HG03521 (cell line): ENCODE results near the gene SLC25A47.
A peak's percentile ranks its signal among the peaks of the same experiment; 100 is the strongest.
"Not testable (repeated sequence)": the region's sequence is repeated elsewhere in the genome, so short reads cannot be mapped to it uniquely, and the experiment has no call there.

ENCODE experiments used
- ATAC-seq: cut with Tn5 transposase; IDR thresholded peaks from one replicate; pipeline ENCODE4 v1.9.1; 2021; ENCODE audit warnings: mild to moderate bottlenecking, moderate library complexity; ENCODE audit not compliant: unreplicated experiment

The SLC25A47 gene

GRCh38 chr14:100289916-100290606, 33.1 kb upstream of the SLC25A47 start:
- no peak for ATAC-seq

GRCh38 chr14:100290607-100291304, 32.4 kb upstream of the SLC25A47 start:
- no peak for ATAC-seq

- ATAC-seq, result no peak
These were observed 31.6 kb upstream of the SLC25A47 start for GRCh38 chr14:100291305-100292075.

GRCh38 chr14:100292301-100292775, 30.8 kb upstream of the SLC25A47 start:
- no peak for ATAC-seq

- ATAC-seq, result no peak
These were observed 30.2 kb upstream of the SLC25A47 start for GRCh38 chr14:100292776-100293461.

GRCh38 chr14:100293497-100294212, 29.5 kb upstream of the SLC25A47 start:
- ATAC-seq, result no peak

GRCh38 chr14:100294213-100294962, 28.8 kb upstream of the SLC25A47 start:
- no peak for ATAC-seq

- no peak for ATAC-seq
These were observed 28.2 kb upstream of the SLC25A47 start for GRCh38 chr14:100294963-100295330.

GRCh38 chr14:100295376-100296105, 27.6 kb upstream of the SLC25A47 start:
- no peak for ATAC-seq

- no peak for ATAC-seq
These were observed 27.0 kb upstream of the SLC25A47 start for GRCh38 chr14:100296106-100296651.

GRCh38 chr14:100296729-100297128, 26.4 kb upstream of the SLC25A47 start:
- ATAC-seq, result not testable (repeated sequence)

- peak; percentile 91 for ATAC-seq
These were observed 25.5 kb upstream of the SLC25A47 start for GRCh38 chr14:100297320-100298300.

- no peak for ATAC-seq
These were observed 24.4 kb upstream of the SLC25A47 start for GRCh38 chr14:100298551-100299237.

- no peak for ATAC-seq
These were observed 23.9 kb upstream of the SLC25A47 start for GRCh38 chr14:100299238-100299560.

GRCh38 chr14:100302616-100303015, 20.5 kb upstream of the SLC25A47 start:
- no peak for ATAC-seq

- ATAC-seq, result no peak
These were observed 20.0 kb upstream of the SLC25A47 start for GRCh38 chr14:100303179-100303578.

GRCh38 chr14:100303925-100304324, 19.2 kb upstream of the SLC25A47 start:
- no peak for ATAC-seq
